NCI-H2227 (cell line): Measurements from ENCODE around the gene CLEC16A.
"Not testable (repeated sequence)": the region's sequence is repeated elsewhere in the genome, so short reads cannot be mapped to it uniquely, and the experiment has no call there.

Source experiments
- DNase-seq: peaks from one replicate; lab custom pipeline; 2025; ENCODE audit not compliant: unreplicated experiment; lab: John Stamatoyannopoulos, UW

The CLEC16A gene

GRCh38 chr16:11094857-11095565, 150.6 kb downstream of the CLEC16A start:
- DNase-seq: no peak

GRCh38 chr16:11095935-11096334, 151.6 kb downstream of the CLEC16A start:
- no peak for DNase-seq

GRCh38 chr16:11097094-11097786, 152.9 kb downstream of the CLEC16A start:
- DNase-seq: no peak

GRCh38 chr16:11097787-11098167, 153.4 kb downstream of the CLEC16A start:
- DNase-seq: no peak

- DNase-seq: no peak
Observed at GRCh38 chr16:11098601-11099390, 154.4 kb downstream of the CLEC16A start.

- no peak for DNase-seq
Observed at GRCh38 chr16:11099672-11100205, 155.4 kb downstream of the CLEC16A start.

- no peak for DNase-seq
Observed at GRCh38 chr16:11100239-11100750, 155.9 kb downstream of the CLEC16A start.

- no peak for DNase-seq
Observed at GRCh38 chr16:11101283-11101682, 156.9 kb downstream of the CLEC16A start.

- no peak for DNase-seq
Observed at GRCh38 chr16:11101695-11102522, 157.5 kb downstream of the CLEC16A start.

- no peak for DNase-seq
Observed at GRCh38 chr16:11102523-11102898, 158.1 kb downstream of the CLEC16A start.

- DNase-seq: not testable (repeated sequence)
Observed at GRCh38 chr16:11103301-11103700, 158.9 kb downstream of the CLEC16A start.

GRCh38 chr16:11104168-11105037, 160.0 kb downstream of the CLEC16A start:
- DNase-seq: no peak

- no peak for DNase-seq
Observed at GRCh38 chr16:11105038-11105903, 160.9 kb downstream of the CLEC16A start.

GRCh38 chr16:11106726-11107125, 162.4 kb downstream of the CLEC16A start:
- no peak for DNase-seq

- no peak for DNase-seq
Observed at GRCh38 chr16:11107780-11108465, 163.6 kb downstream of the CLEC16A start.

- no peak for DNase-seq
Observed at GRCh38 chr16:11108466-11108805, 164.1 kb downstream of the CLEC16A start.

- no peak for DNase-seq
Observed at GRCh38 chr16:11109566-11109965, 165.2 kb downstream of the CLEC16A start.

- DNase-seq: no peak
Observed at GRCh38 chr16:11111150-11111549, 166.8 kb downstream of the CLEC16A start.
